OCI-LY7 (cell line): ENCODE measurements around the gene USF2. TPM values are rescaled to one million over a fixed set of nuclear protein-coding genes. Genes with fewer than 3 reads are reported as not detected.

ENCODE experiments used
- BruUV-seq: library from RNA; stranded (reverse); fragments of 400-500 nt; replicated peaks from 2 replicates; lab custom pipeline; 2021; lab: Mats Ljungman, UMichigan
- CTCF ChIA-PET: fragments of 300-600 bp; sonication (Branson Sonifier 250); formaldehyde crosslinking; loops from one replicate; lab custom pipeline; 2022; ENCODE audit warnings: antibody characterized with exemption; ENCODE audit not compliant: unreplicated experiment; lab: Charles Lee
- POLR2A ChIA-PET: fragments of 300-600 bp; sonication (Branson Sonifier 250); formaldehyde crosslinking; loops from one replicate; lab custom pipeline; 2022; ENCODE audit warnings: antibody characterized with exemption; lab: Charles Lee
- DNase-seq: peaks from one replicate; pipeline ENCODE4 v3.0.0-alpha.2; 2015; ENCODE audit warnings: low spot score
- H2AFZ ChIP-seq: fragments of 200-600 bp; sonication (generic), shearing (Covaris generic); 2 replicates; pipeline ENCODE4 v1.6.1; 2014; ENCODE audit warnings: mild to moderate bottlenecking, antibody characterized with exemption, low read length, moderate library complexity
- H3K27ac ChIP-seq: fragments of 200-600 bp; sonication (generic); 2 replicates; pipeline ENCODE4 v1.5.1; 2014; ENCODE audit warnings: mixed run types, low read depth, mild to moderate bottlenecking, moderate library complexity, low read length, inconsistent platforms; ENCODE audit not compliant: poor library complexity, severe bottlenecking
- H3K36me3 ChIP-seq: fragments of 200-600 bp; sonication (generic); 2 replicates; pipeline ENCODE4 v1.6.1; 2014; ENCODE audit warnings: mild to moderate bottlenecking, antibody characterized with exemption, low read length, moderate library complexity, mixed read lengths; ENCODE audit not compliant: insufficient read depth
- H3K4me1 ChIP-seq: fragments of 200-600 bp; sonication (generic); 2 replicates; pipeline ENCODE4 v1.5.1; 2014; ENCODE audit warnings: mild to moderate bottlenecking, low read length; ENCODE audit not compliant: insufficient read depth, poor library complexity, severe bottlenecking
- H3K4me2 ChIP-seq: fragments of 200-600 bp; sonication (generic); 2 replicates; pipeline ENCODE4 v1.6.1; 2014; ENCODE audit warnings: mild to moderate bottlenecking, low read length
- H3K4me3 ChIP-seq: fragments of 200-600 bp; sonication (generic); 2 replicates; pipeline ENCODE4 v1.5.1; 2014; ENCODE audit warnings: mild to moderate bottlenecking, low read depth, low read length; ENCODE audit not compliant: poor library complexity, severe bottlenecking
- H3K79me2 ChIP-seq: fragments of 200-600 bp; sonication (generic); 2 replicates; pipeline ENCODE4 v1.6.1; 2016; ENCODE audit warnings: low read depth, mild to moderate bottlenecking, low read length, moderate library complexity, mixed read lengths; ENCODE audit not compliant: insufficient read depth
- H3K9me2 ChIP-seq: fragments of 200-600 bp; sonication (generic); 2 replicates; pipeline ENCODE4 v1.6.1; 2016; ENCODE audit warnings: mild to moderate bottlenecking, low read length, mixed read lengths; ENCODE audit not compliant: insufficient read depth
- H3K9me3 ChIP-seq: fragments of 200-600 bp; sonication (generic); 2 replicates; pipeline ENCODE4 v1.6.1; 2014; ENCODE audit warnings: mild to moderate bottlenecking, mixed run types, low read length, mixed read lengths
- H4K20me1 ChIP-seq: fragments of 200-600 bp; sonication (generic); 2 replicates; pipeline ENCODE4 v1.6.1; 2014; ENCODE audit warnings: mild to moderate bottlenecking, antibody characterized with exemption, low read length, moderate library complexity, mixed read lengths; ENCODE audit not compliant: insufficient read depth
- CTCF ChIP-seq: fragments of 200-600 bp; sonication (generic); conservative IDR thresholded peaks from 2 replicates; pipeline ENCODE4 v1.5.1; 2014; ENCODE audit warnings: mild to moderate bottlenecking, antibody characterized with exemption, low read length, moderate library complexity, mixed read lengths
- EZH2phosphoT487 ChIP-seq: fragments of 200-600 bp; sonication (generic); IDR thresholded peaks from 2 replicates; pipeline ENCODE4 v1.6.1; 2018; ENCODE audit warnings: low read depth, borderline replicate concordance, mild to moderate bottlenecking, mixed run types, antibody characterized with exemption, low read length, moderate library complexity, mixed read lengths
- intact Hi-C: fragments of 100-400 bp; cut with micrococcal nuclease; formaldehyde crosslinking; loops from one replicate; pipeline ENCODE4 v1.10.0; 2022; ENCODE audit not compliant: unreplicated experiment
- total RNA-seq, 2 experiments: library from RNA; depleted of rRNA in 1 of 2; stranded (reverse); fragments of >200 nt in 1 of 2; shearing (Covaris generic) in 1 of 2; gene quantifications; 2 replicates each; pipeline ENCODE4 v1.2.3, GENCODE V29; 2014 to 2022

The USF2 gene
- total RNA-seq, 2 experiments from 2014 or later: 105 to 155 TPM

GRCh38 chr19:35304036-35304435 is 35.3 kb downstream of the USF2 start:
- no peaks in the 10 kb centered on the region for H3K79me2 ChIP-seq
- no peaks in the 10 kb centered on the region for H3K9me2 ChIP-seq
- H3K4me2 ChIP-seq: 0 out of 2 replicates have a peak overlapping the region, but pooled peaks have one; percentile 1
- ChIA-PET CTCF (no interaction called here), POLR2A (interaction anchor here (0.9 kb wide), 1 partner anchor 8 kb away, joined by 3 read pairs; no protein-coding TSS in a partner anchor)
- BruUV-seq: no TSS peak
- H2AFZ ChIP-seq: no peak overlapping the region
- no peaks in the 10 kb centered on the region for H3K9me3 ChIP-seq
- TF ChIP-seq EZH2phosphoT487: no peak
- TF ChIP-seq CTCF: no peak
- H4K20me1 ChIP-seq: no peaks in the 10 kb centered on the region
- H3K4me1 ChIP-seq: peaks cover 67% of the 10 kb centered on the region
- DNase-seq: no peak
- no peak overlapping the region for H3K4me3 ChIP-seq
- H3K36me3 ChIP-seq: no peaks in the 10 kb centered on the region
- no peak overlapping the region for H3K27ac ChIP-seq
- intact Hi-C loops: no loop called here

GRCh38 chr19:35305181-35305580 is 36.4 kb downstream of the USF2 start:
- Histone ChIP-seq H3K4me1 (peaks cover 70% of the 10 kb centered on the region), H3K4me3 (no peak overlapping the region), H3K9me3 (no peaks in the 10 kb centered on the region), H2AFZ (no peak overlapping the region; the same call in 1 of the 2 replicates), H3K36me3 (no peaks in the 10 kb centered on the region), H3K27ac (peak overlapping the region; percentile 19), H3K4me2 (peak overlapping the region; percentile 39), H3K79me2 (no peaks in the 10 kb centered on the region), H4K20me1 (no peaks in the 10 kb centered on the region), H3K9me2 (no peaks in the 10 kb centered on the region)
- BruUV-seq: no TSS peak
- no peak for TF ChIP-seq CTCF
- TF ChIP-seq EZH2phosphoT487: no peak
- CTCF ChIA-PET: interaction anchor here (0.5 kb wide), 1 partner anchor 9 kb away, joined by 3 read pairs; no protein-coding TSS in a partner anchor
- POLR2A ChIA-PET: interaction anchor here (0.6 to 1.5 kb wide), 5 partner anchors 10 to 22 kb away, joined by 3 to 7 read pairs (median 4); no protein-coding TSS in a partner anchor
- intact Hi-C loops: no loop called here
- no peak for DNase-seq

GRCh38 chr19:35306473-35307246 is 37.9 kb downstream of the USF2 start:
- ChIA-PET POLR2A (interaction anchor here (0.6 to 1.0 kb wide), 2 partner anchors 10 to 165 kb away, joined by 3 to 5 read pairs; no protein-coding TSS in a partner anchor), CTCF (no interaction called here)
- TF ChIP-seq CTCF (peak; percentile 85), EZH2phosphoT487 (no peak)
- no peaks in the 10 kb centered on the region for H3K9me3 ChIP-seq
- H3K27ac ChIP-seq: peak overlapping the region; percentile 26
- no peaks in the 10 kb centered on the region for H3K36me3 ChIP-seq
- no peak overlapping the region for H3K4me3 ChIP-seq
- no peaks in the 10 kb centered on the region for H4K20me1 ChIP-seq
- DNase-seq: peak; percentile 75
- peak overlapping the region; percentile 39 for H3K4me2 ChIP-seq
- H3K4me1 ChIP-seq: peaks cover 72% of the 10 kb centered on the region
- H2AFZ ChIP-seq: peak overlapping the region; percentile 5; the same call in 1 of the 2 replicates
- no peaks in the 10 kb centered on the region for H3K9me2 ChIP-seq
- no peaks in the 10 kb centered on the region for H3K79me2 ChIP-seq
- BruUV-seq: no TSS peak
- intact Hi-C loops: loop anchor here (1.0 to 2.0 kb wide), 2 partner anchors 24 to 42 kb away; no protein-coding TSS in a partner anchor
